ENCODE measurements around the gene LRP10.
"Not testable (repeated sequence)": the region's sequence is repeated elsewhere in the genome, so short reads cannot be mapped to it uniquely, and the experiment has no call there.

Gene LRP10

DNA sequence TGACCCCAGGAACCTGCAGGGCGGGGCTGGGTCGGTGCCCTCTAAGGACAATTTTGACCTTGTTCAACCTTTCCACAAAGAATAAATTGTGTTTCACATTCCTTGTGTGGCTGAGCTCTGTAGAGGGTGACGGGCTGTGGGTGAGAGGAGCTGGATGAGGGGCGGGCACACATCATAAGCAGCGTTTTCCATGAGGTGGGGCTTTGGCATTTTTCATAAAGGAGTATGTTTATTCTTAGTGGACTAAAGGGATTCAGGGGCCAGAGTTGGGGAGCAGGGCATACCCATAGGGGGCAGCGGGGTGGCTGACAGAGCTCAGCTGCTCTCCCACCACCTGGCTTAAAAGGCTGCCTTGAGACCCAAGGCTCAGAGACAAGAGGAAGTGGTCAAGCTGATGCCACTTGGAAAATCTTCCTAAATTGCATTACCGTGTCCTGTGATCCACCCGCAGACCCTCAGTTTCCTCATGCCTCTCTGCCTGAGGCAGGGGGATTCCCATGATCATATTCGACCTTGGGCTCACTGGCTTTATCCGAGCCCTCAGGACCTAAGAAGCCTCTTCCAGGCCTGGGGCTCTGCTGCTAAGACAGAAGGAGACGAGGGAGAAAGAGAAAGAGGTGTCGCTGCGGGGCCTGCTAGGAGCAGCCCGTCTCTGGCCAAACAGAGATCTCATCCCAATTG is 23.7 kb upstream of the LRP10 start:
- TF ChIP-seq, protein P1, sequence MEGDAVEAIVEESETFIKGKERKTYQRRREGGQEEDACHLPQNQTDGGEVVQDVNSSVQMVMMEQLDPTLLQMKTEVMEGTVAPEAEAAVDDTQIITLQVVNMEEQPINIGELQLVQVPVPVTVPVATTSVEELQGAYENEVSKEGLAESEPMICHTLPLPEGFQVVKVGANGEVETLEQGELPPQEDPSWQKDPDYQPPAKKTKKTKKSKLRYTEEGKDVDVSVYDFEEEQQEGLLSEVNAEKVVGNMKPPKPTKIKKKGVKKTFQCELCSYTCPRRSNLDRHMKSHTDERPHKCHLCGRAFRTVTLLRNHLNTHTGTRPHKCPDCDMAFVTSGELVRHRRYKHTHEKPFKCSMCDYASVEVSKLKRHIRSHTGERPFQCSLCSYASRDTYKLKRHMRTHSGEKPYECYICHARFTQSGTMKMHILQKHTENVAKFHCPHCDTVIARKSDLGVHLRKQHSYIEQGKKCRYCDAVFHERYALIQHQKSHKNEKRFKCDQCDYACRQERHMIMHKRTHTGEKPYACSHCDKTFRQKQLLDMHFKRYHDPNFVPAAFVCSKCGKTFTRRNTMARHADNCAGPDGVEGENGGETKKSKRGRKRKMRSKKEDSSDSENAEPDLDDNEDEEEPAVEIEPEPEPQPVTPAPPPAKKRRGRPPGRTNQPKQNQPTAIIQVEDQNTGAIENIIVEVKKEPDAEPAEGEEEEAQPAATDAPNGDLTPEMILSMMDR (IDR thresholded peaks at IDR 0.05; ENCODE audit: extremely low read depth, insufficient read depth, missing control alignments), result peak; percentile 23
- in situ Hi-C loops (cut with MboI; ENCODE audit: low pct_unique_long_range_greater_than_20kb, low sequenced_read_pairs, unreplicated experiment), result no loop called here

DNA sequence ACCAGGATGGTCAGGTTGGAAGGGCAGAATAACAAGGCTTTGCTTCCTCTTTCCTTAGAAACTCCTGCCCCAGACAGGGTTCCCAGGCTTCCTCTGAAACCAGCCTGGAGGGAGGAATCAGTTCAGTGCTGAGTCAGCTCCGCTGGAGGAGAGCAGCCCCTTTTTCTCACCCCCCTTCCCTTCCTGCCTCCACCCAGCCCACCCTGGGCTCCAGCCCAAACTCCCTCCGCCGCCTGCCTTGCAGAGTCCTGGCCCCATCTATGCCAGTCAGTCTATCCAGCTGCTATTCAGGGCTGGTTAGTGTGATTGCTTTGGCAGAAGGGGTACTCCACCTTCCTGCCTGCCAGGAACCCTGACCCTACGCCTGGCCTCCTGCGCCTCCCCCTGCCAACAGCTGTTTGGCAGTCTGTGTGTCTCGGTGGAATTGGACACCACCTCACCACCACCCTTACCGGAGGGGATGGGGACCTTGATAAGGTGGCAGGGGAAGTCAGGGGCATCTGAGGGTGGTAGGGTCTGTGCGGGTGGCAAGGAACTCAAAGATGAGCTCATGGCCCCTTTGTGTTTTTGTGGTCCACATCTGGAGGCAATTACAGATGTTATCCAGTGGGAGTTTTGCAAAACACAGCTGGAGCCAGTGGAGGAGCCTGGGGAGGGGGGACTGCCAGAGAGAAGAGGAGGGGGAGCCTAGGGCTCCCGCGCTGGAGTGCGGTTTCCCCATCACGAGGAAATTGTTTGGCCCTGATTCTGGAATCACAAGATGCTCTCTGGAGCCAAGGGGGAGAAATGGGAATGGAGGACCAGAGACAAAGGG is 23.0 kb upstream of the LRP10 start:
- in situ Hi-C loops (cut with MboI; ENCODE audit: low pct_unique_long_range_greater_than_20kb, low sequenced_read_pairs, unreplicated experiment), result no loop called here
- TF ChIP-seq, protein P1 (IDR thresholded peaks at IDR 0.05; ENCODE audit: extremely low read depth, insufficient read depth, missing control alignments), result no peak
- peak; percentile 45 for DNase-seq (ENCODE audit: low spot score)

More for the DNA sequence above, 23.7 kb upstream of the LRP10 start:
- peak; percentile 43 for DNase-seq (ENCODE audit: low spot score)

DNA sequence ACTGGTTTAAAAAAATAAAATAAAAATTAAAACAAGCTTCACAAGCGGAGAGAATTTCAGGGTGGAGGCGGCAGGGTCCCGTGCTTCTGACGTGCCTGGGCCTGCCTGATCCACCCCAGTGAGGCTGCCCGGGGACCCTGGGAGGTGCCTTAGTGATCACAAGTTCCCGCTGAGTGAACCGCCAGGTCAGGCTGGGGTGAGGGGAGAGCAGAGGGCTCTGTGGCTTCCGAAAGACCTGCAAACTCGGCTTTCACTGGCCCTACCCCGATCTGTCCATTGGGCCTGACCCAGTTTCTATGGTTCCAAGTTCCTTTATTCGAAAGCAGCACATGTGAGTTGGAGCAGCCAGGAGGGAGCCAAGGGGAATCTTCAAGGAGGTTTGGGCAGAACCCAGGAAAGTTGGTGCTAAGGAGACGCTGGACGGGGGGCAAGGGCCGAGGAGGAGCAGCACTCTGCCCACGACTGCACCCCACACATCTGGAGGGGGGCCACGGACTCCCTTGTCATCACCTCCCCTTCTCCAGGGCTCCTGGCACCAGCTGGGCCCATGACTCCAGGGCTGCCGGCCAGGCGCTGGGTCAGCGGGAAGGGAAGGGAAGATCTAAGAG is 22.2 kb upstream of the LRP10 start:
- peak; percentile 19 for DNase-seq (ENCODE audit: low spot score)
- TF ChIP-seq, protein P1 (IDR thresholded peaks at IDR 0.05; ENCODE audit: extremely low read depth, insufficient read depth, missing control alignments), result no peak
- in situ Hi-C loops (cut with MboI; ENCODE audit: low pct_unique_long_range_greater_than_20kb, low sequenced_read_pairs, unreplicated experiment), result no loop called here

DNA sequence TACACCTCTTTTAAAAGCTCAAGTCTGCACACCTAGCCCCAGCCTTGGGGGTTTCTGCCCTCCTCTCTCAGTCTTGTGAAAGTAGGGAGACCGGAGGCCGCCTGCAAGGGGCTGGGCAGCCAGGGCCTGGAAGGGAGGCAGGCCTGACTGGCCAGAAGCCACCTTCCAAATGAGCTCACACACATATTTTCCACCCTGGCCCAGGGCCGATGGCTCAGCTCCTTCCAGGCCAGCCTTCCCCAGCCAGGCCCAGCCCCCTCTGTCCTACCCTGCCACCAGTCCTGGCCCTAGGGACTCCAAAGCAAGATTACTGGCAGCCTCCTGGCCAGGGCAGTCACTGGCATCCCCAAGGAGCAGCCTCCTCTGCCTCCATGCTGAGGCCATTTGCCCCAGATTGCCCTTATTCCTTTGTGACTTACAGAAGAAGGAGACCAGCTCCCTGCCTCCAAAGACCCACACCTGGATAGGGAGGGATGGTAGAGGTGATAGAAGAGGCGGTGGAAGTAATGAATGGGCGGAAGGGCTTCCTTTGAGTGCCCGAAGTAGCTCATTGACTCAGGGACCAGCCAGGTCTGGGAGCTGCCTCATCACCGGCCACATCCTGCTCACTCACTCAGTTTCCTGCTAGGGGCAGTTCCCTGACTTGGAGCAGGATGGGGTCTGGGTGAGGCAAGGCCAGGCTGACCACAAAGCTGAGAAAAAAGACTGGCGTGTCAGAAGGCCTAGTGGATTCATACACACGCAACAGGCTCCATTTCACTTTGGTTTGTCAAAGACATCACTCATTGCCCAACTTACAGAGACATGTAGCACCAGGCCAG is 20.4 kb upstream of the LRP10 start:
- in situ Hi-C loops (cut with MboI; ENCODE audit: low pct_unique_long_range_greater_than_20kb, low sequenced_read_pairs, unreplicated experiment), result loop anchor here (10.0 to 25.0 kb wide), 3 partner anchors 76 to 264 kb away; partner anchors contain the start of genes ABHD4 and DAD1
- TF ChIP-seq, protein P1 (IDR thresholded peaks at IDR 0.05; ENCODE audit: extremely low read depth, insufficient read depth, missing control alignments), result no peak
- peak; percentile 14 for DNase-seq (ENCODE audit: low spot score)

DNA sequence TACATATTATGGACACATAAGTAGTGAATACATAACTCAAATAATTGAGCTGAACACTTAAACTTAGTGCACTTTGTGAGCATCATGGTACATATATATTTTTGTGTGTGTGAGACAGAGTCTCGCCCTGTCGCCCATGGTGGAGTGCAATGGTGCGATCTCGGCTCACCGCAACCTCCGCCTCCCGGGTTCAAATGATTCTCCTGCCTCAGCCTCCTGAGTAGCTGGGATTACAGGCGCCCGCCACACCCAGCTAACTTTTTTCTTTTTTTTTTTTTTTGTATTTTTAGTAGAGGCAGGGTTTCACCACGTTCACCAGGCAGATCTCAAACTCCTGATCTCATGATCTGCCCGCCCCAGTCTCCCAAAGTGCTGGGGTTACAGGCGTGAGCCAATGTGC is 19.4 kb upstream of the LRP10 start:
- not testable (repeated sequence) for DNase-seq (ENCODE audit: low spot score)
- in situ Hi-C loops (cut with MboI; ENCODE audit: low pct_unique_long_range_greater_than_20kb, low sequenced_read_pairs, unreplicated experiment), result loop anchor here (10.0 to 25.0 kb wide), 3 partner anchors 77 to 265 kb away; partner anchors contain the start of genes ABHD4 and DAD1

DNA sequence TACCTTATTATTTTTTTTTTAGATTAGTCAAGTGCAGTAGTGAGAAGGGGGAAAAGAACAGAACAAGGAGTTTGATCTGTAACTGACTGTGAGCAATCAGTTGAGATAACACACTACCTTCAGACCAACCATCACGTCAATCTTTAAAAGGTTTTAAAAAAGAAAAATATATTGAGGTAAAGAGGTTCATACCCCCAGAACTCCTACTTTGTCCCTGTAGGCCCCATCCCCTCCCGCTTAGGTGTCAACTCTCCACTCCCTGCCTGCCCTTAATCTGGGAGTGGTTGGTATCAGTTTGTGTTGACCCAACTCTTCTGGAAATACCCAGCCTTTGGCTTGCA is 19.0 kb upstream of the LRP10 start:
- TF ChIP-seq, protein P1 (IDR thresholded peaks at IDR 0.05; ENCODE audit: extremely low read depth, insufficient read depth, missing control alignments), result no peak
- no peak for DNase-seq (ENCODE audit: low spot score)
- in situ Hi-C loops (cut with MboI; ENCODE audit: low pct_unique_long_range_greater_than_20kb, low sequenced_read_pairs, unreplicated experiment), result loop anchor here (10.0 to 25.0 kb wide), 3 partner anchors 78 to 265 kb away; partner anchors contain the start of genes ABHD4 and DAD1
